Activated CD4-positive, alpha-beta T cell treated with anti-CD3 and anti-CD28 coated beads for 36 hours (primary cell): ENCODE results near the gene BTG4. TPM values are rescaled to one million over a fixed set of nuclear protein-coding genes. Genes with fewer than 3 reads are reported as not detected.

Source experiments
- ATAC-seq: fragments of 200-7000 bp; cut with Tn5 transposase; one replicate; pipeline ENCODE4 v1.10.0; 2021; ENCODE audit warnings: mild to moderate bottlenecking, moderate library complexity
- CTCF ChIA-PET: fragments of 350-600 bp; sonication (Branson Sonifier 250); formaldehyde crosslinking; loops from one replicate; lab custom pipeline; 2021; ENCODE audit warnings: antibody characterized with exemption; lab: Charles Lee
- POLR2A ChIA-PET: fragments of 350-600 bp; sonication (Branson Sonifier 250); formaldehyde crosslinking; loops from one replicate; lab custom pipeline; 2021; ENCODE audit warnings: antibody characterized with exemption, inconsistent platforms; lab: Charles Lee
- DNase-seq: peaks from one replicate; pipeline ENCODE4 v3.0.0-alpha.2; 2020
- H3K27ac Mint-ChIP-seq: one replicate; pipeline ENCODE4 v1.8.0; 2021; ENCODE audit warnings: mixed read lengths
- H3K27me3 Mint-ChIP-seq: one replicate; pipeline ENCODE4 v1.8.0; 2021; ENCODE audit warnings: mixed read lengths
- H3K36me3 Mint-ChIP-seq: one replicate; pipeline ENCODE4 v1.8.0; 2021; ENCODE audit warnings: low read depth, mixed read lengths
- H3K4me1 Mint-ChIP-seq: one replicate; pipeline ENCODE4 v1.8.0; 2021; ENCODE audit warnings: mixed read lengths
- H3K4me3 Mint-ChIP-seq: one replicate; pipeline ENCODE4 v1.8.0; 2021; ENCODE audit warnings: mild to moderate bottlenecking, moderate library complexity, mixed read lengths
- H3K9me3 Mint-ChIP-seq: one replicate; pipeline ENCODE4 v1.8.0; 2021; ENCODE audit warnings: low read depth, mixed read lengths
- intact Hi-C, 2 experiments: fragments of 100-400 bp; cut with DNase I in 1 of 2; cut with micrococcal nuclease in 1 of 2; formaldehyde crosslinking; loops; one replicate each; pipeline versions ENCODE4 v1.14.2 to v1.15.1; 2022 to 2024; cut with DNase I, micrococcal nuclease
- total RNA-seq, 2 experiments: library from RNA; stranded (reverse); gene quantifications; one replicate each; pipeline ENCODE4 v1.2.3, GENCODE V29; 2021

The BTG4 gene
- total RNA-seq, 2 experiments from 2014 or later: not detected

- Mint-ChIP-seq H3K4me3 (no peak overlapping the region), H3K9me3 (no peaks in the 10 kb centered on the region), H3K4me1 (no peaks in the 10 kb centered on the region), H3K27me3 (peaks cover 18% of the 10 kb centered on the region), H3K36me3 (no peaks in the 10 kb centered on the region), H3K27ac (no peak overlapping the region)
- no peak for ATAC-seq
- ChIA-PET CTCF (no interaction called here), POLR2A (no interaction called here)
- no peak for DNase-seq
- intact Hi-C loops: no loop called here
Measured at GRCh38 chr11:111549196-111549868, 37.1 kb upstream of the BTG4 start.

- H3K4me1 Mint-ChIP-seq: no peaks in the 10 kb centered on the region
- DNase-seq (no peak), ATAC-seq (no peak)
- CTCF ChIA-PET: interaction anchor here (0.5 to 0.9 kb wide), 2 partner anchors 19 to 102 kb away, joined by 3 to 4 read pairs; no protein-coding TSS in a partner anchor
- intact Hi-C loops: no loop called here
- H3K27me3 Mint-ChIP-seq: peaks cover 19% of the 10 kb centered on the region
- no peaks in the 10 kb centered on the region for H3K36me3 Mint-ChIP-seq
- H3K9me3 Mint-ChIP-seq: no peaks in the 10 kb centered on the region
- H3K27ac Mint-ChIP-seq: no peak overlapping the region
- H3K4me3 Mint-ChIP-seq: no peak overlapping the region
- POLR2A ChIA-PET: no interaction called here
Measured at GRCh38 chr11:111548525-111548924, 36.3 kb upstream of the BTG4 start.

GRCh38 chr11:111542606-111543275, 30.6 kb upstream of the BTG4 start:
- Mint-ChIP-seq H3K9me3 (peaks cover 3% of the 10 kb centered on the region), H3K36me3 (no peaks in the 10 kb centered on the region), H3K4me3 (no peak overlapping the region), H3K27ac (no peak overlapping the region), H3K4me1 (peaks cover 27% of the 10 kb centered on the region), H3K27me3 (peaks cover 45% of the 10 kb centered on the region)
- no peak for ATAC-seq
- intact Hi-C loops: no loop called here
- ChIA-PET CTCF (interaction anchor here (0.7 to 1.5 kb wide), 4 partner anchors 10 to 30 kb away, joined by 3 to 5 read pairs (median 3); no protein-coding TSS in a partner anchor), POLR2A (interaction anchor here (0.5 kb wide), 1 partner anchor 27 kb away, joined by 3 read pairs; no protein-coding TSS in a partner anchor)
- DNase-seq: no peak

- peak overlapping the region; percentile 44 for H3K27ac Mint-ChIP-seq
- no peaks in the 10 kb centered on the region for H3K36me3 Mint-ChIP-seq
- peaks cover 27% of the 10 kb centered on the region for H3K4me1 Mint-ChIP-seq
- peak; percentile 23 for DNase-seq
- peaks cover 3% of the 10 kb centered on the region for H3K9me3 Mint-ChIP-seq
- peak overlapping the region; percentile 68 for H3K4me3 Mint-ChIP-seq
- CTCF ChIA-PET: interaction anchor here (0.7 to 1.2 kb wide), 5 partner anchors 11 to 615 kb away, joined by 3 read pairs; no protein-coding TSS in a partner anchor
- intact Hi-C loops: no loop called here
- no peak for ATAC-seq
- POLR2A ChIA-PET: interaction anchor here (1.3 kb wide), 1 partner anchor 10 kb away, joined by 4 read pairs; no protein-coding TSS in a partner anchor
- H3K27me3 Mint-ChIP-seq: peaks cover 54% of the 10 kb centered on the region
Measured at GRCh38 chr11:111541254-111542061, 29.3 kb upstream of the BTG4 start.

- POLR2A ChIA-PET: interaction anchor here (1.3 kb wide), 1 partner anchor 9 kb away, joined by 4 read pairs; no protein-coding TSS in a partner anchor
- Mint-ChIP-seq H3K9me3 (peaks cover 3% of the 10 kb centered on the region), H3K27ac (no peak overlapping the region), H3K4me3 (peak overlapping the region; percentile 68), H3K36me3 (no peaks in the 10 kb centered on the region), H3K27me3 (peaks cover 53% of the 10 kb centered on the region), H3K4me1 (peaks cover 27% of the 10 kb centered on the region)
- DNase-seq (no peak), ATAC-seq (no peak)
- CTCF ChIA-PET: no interaction called here
- intact Hi-C loops: no loop called here
Measured at GRCh38 chr11:111540937-111541253, 28.7 kb upstream of the BTG4 start.

GRCh38 chr11:111540114-111540936, 28.1 kb upstream of the BTG4 start, which contains the start of gene LAYN:
LAYN (plus strand) TSS chr11:111540720; CDS start chr11:111540844, 124 bp downstream.
- Mint-ChIP-seq H3K9me3 (peaks cover 3% of the 10 kb centered on the region), H3K36me3 (no peaks in the 10 kb centered on the region), H3K4me3 (peak within 1 kb of the TSS; percentile 68), H3K27ac (peak within 1 kb of the TSS; percentile 68), H3K4me1 (peaks cover 27% of the 10 kb centered on the region), H3K27me3 (peaks cover 50% of the 10 kb centered on the region)
- ChIA-PET CTCF (no interaction called here), POLR2A (interaction anchor here (0.6 to 1.3 kb wide), 2 partner anchors 9 to 36 kb away, joined by 3 to 4 read pairs; no protein-coding TSS in a partner anchor)
- ATAC-seq (peak; percentile 39), DNase-seq (peak; percentile 63)
- intact Hi-C loops: no loop called here

- intact Hi-C loops: loop anchor here in 1 of 2 experiments (1.0 kb wide), 1 partner anchor 11 kb away; no protein-coding TSS in a partner anchor
- Mint-ChIP-seq H3K27ac (peak overlapping the region; percentile 68), H3K27me3 (peaks cover 51% of the 10 kb centered on the region), H3K9me3 (peaks cover 3% of the 10 kb centered on the region), H3K4me3 (peak overlapping the region; percentile 34), H3K4me1 (peaks cover 27% of the 10 kb centered on the region), H3K36me3 (no peaks in the 10 kb centered on the region)
- ATAC-seq (peak; percentile 56), DNase-seq (peak; percentile 57)
- POLR2A ChIA-PET: interaction anchor here (0.5 to 0.6 kb wide), 2 partner anchors 35 to 43 kb away, joined by 3 to 5 read pairs; no protein-coding TSS in a partner anchor
- CTCF ChIA-PET: no interaction called here
Measured at GRCh38 chr11:111539426-111540113, 27.4 kb upstream of the BTG4 start.

GRCh38 chr11:111538407-111539114, 26.4 kb upstream of the BTG4 start:
- intact Hi-C loops: loop anchor here in 1 of 2 experiments (1.0 kb wide), 1 partner anchor 10 kb away; no protein-coding TSS in a partner anchor
- peak overlapping the region; percentile 83 for H3K27ac Mint-ChIP-seq
- H3K4me3 Mint-ChIP-seq: no peak overlapping the region
- DNase-seq (no peak), ATAC-seq (peak; percentile 74)
- no peaks in the 10 kb centered on the region for H3K36me3 Mint-ChIP-seq
- peaks cover 54% of the 10 kb centered on the region for H3K27me3 Mint-ChIP-seq
- ChIA-PET CTCF (interaction anchor here (0.5 to 0.8 kb wide), 3 partner anchors 25 to 536 kb away, joined by 3 read pairs; no protein-coding TSS in a partner anchor), POLR2A (interaction anchor here (0.5 kb wide), 1 partner anchor 42 kb away, joined by 5 read pairs; no protein-coding TSS in a partner anchor)
- H3K4me1 Mint-ChIP-seq: peaks cover 27% of the 10 kb centered on the region
- peaks cover 3% of the 10 kb centered on the region for H3K9me3 Mint-ChIP-seq

- H3K27ac Mint-ChIP-seq: no peak overlapping the region
- CTCF ChIA-PET: interaction anchor here (0.6 kb wide), 1 partner anchor 18 kb away, joined by 3 read pairs; no protein-coding TSS in a partner anchor
- ATAC-seq (no peak), DNase-seq (no peak)
- H3K4me1 Mint-ChIP-seq: peaks cover 27% of the 10 kb centered on the region
- no peak overlapping the region for H3K4me3 Mint-ChIP-seq
- H3K9me3 Mint-ChIP-seq: peaks cover 3% of the 10 kb centered on the region
- POLR2A ChIA-PET: no interaction called here
- no peaks in the 10 kb centered on the region for H3K36me3 Mint-ChIP-seq
- H3K27me3 Mint-ChIP-seq: peaks cover 49% of the 10 kb centered on the region
- intact Hi-C loops: no loop called here
Measured at GRCh38 chr11:111537336-111537860, 25.2 kb upstream of the BTG4 start.
